Thoracic aorta (tissue), 2 donors: ENCODE data around the gene PSMB10. TPM values are rescaled to one million over a fixed set of nuclear protein-coding genes. Genes with fewer than 3 reads are reported as not detected.
"Not testable (repeated sequence)": the region's sequence is repeated elsewhere in the genome, so short reads cannot be mapped to it uniquely, and the experiment has no call there.

ENCODE experiments used
- ATAC-seq: fragments of 150-250 bp; one replicate; pipeline ENCODE4 v1.8.0; 2017; ENCODE audit warnings: low read depth; ENCODE audit not compliant: insufficient number of reproducible peaks, low FRiP score
- DNase-seq: peaks from one replicate; pipeline ENCODE4 v3.0.0-alpha.2; 2020; ENCODE audit warnings: low spot score
- H3K27ac ChIP-seq, 2 donors: fragments of 200-600 bp; sonication (generic); 1 replicate in 1 of 2; 2 replicates in 1 of 2; pipeline ENCODE4 v1.5.1; 2016; ENCODE audit warnings: mild to moderate bottlenecking in 2 of 2, moderate library complexity in 2 of 2
- H3K27me3 ChIP-seq: fragments of 200-600 bp; sonication (generic); replicated peaks from 2 replicates; pipeline ENCODE4 v1.6.0; 2016; ENCODE audit warnings: mild to moderate bottlenecking; ENCODE audit not compliant: insufficient read depth
- H3K36me3 ChIP-seq: fragments of 200-600 bp; sonication (generic); one replicate; pipeline ENCODE4 v1.5.1; 2016
- H3K4me1 ChIP-seq, 2 donors: fragments of 200-600 bp; sonication (generic); 1 replicate in 1 of 2; 2 replicates in 1 of 2; pipeline versions ENCODE4 v1.5.1 to v1.6.0; 2016; ENCODE audit warnings: low read depth in 2 of 2, mild to moderate bottlenecking in 1 of 2; ENCODE audit not compliant: control insufficient read depth in 1 of 2
- H3K4me3 ChIP-seq: fragments of 200-600 bp; sonication (generic); 2 replicates; pipeline ENCODE4 v1.5.1; 2016; ENCODE audit warnings: mild to moderate bottlenecking
- H3K9me3 ChIP-seq: fragments of 200-600 bp; sonication (generic); 2 replicates; pipeline ENCODE4 v1.5.1; 2016
- CTCF ChIP-seq: fragments of 200-600 bp; sonication (generic); IDR thresholded peaks from one replicate; pipeline ENCODE4 v1.5.1; 2019; ENCODE audit warnings: antibody characterized with exemption
- total RNA-seq, 2 donors: library from RNA; depleted of rRNA; stranded (reverse); fragments of >200 nt; gene quantifications; one replicate each; pipeline versions ENCODE4 v1.1.0 to v1.2.3, GENCODE V29; 2016

The PSMB10 gene
- total RNA-seq, 2 donors from 2014 or later = 19.8 to 52.7 TPM

- no peak for TF ChIP-seq CTCF
- no peak for ATAC-seq
- DNase-seq = no peak
- Histone ChIP-seq H3K4me1 (peaks cover 20 to 28% of the 10 kb centered on the region in 2 donors), H3K27me3 (no peaks in the 10 kb centered on the region), H3K27ac (no peak overlapping the region), H3K36me3 (peaks cover 38% of the 10 kb centered on the region), H3K9me3 (no peaks in the 10 kb centered on the region), H3K4me3 (no peak overlapping the region)
These were observed 3.9 kb upstream of the PSMB10 start for GRCh38 chr16:67940446-67941089.

- peaks cover 30% of the 10 kb centered on the region for H3K36me3 ChIP-seq
- H3K27me3 ChIP-seq = no peaks in the 10 kb centered on the region
- H3K4me3 ChIP-seq = no peak overlapping the region
- H3K9me3 ChIP-seq = no peaks in the 10 kb centered on the region
- no peak for ATAC-seq
- H3K27ac ChIP-seq = no peak overlapping the region
- TF ChIP-seq CTCF = no peak
- DNase-seq = no peak
- peaks cover 25 to 30% of the 10 kb centered on the region in 2 donors for H3K4me1 ChIP-seq
These were observed 3.1 kb upstream of the PSMB10 start for GRCh38 chr16:67939507-67940445.

GRCh38 chr16:67937713-67938112 lies 1.1 kb upstream of the PSMB10 start:
- not testable (repeated sequence) for H3K9me3 ChIP-seq, H3K27me3 ChIP-seq, H3K4me3 ChIP-seq, DNase-seq, ATAC-seq
- H3K4me1 ChIP-seq = peaks cover 17 to 21% of the 10 kb centered on the region in 2 donors
- peaks cover 25% of the 10 kb centered on the region for H3K36me3 ChIP-seq
- H3K27ac ChIP-seq = peak overlapping the region; percentile 87 to 89

GRCh38 chr16:67936880-67937605 lies 393 bp upstream of the PSMB10 start:
- peaks cover 17 to 21% of the 10 kb centered on the region in 2 donors for H3K4me1 ChIP-seq
- peaks cover 18% of the 10 kb centered on the region for H3K36me3 ChIP-seq
- peak overlapping the region; percentile 87 to 89 for H3K27ac ChIP-seq
- ATAC-seq (no peak), DNase-seq (no peak)
- no peak for TF ChIP-seq CTCF
- H3K9me3 ChIP-seq = no peaks in the 10 kb centered on the region
- peak overlapping the region; percentile 100 for H3K4me3 ChIP-seq
- H3K27me3 ChIP-seq = no peaks in the 10 kb centered on the region

- H3K36me3 ChIP-seq = peaks cover 12% of the 10 kb centered on the region
- peak; percentile 10 for TF ChIP-seq CTCF
- peak overlapping the region; percentile 100 for H3K4me3 ChIP-seq
- peak; percentile 81 for ATAC-seq
- peak overlapping the region; percentile 87 to 89 for H3K27ac ChIP-seq
- peak; percentile 85 for DNase-seq
- H3K9me3 ChIP-seq = no peaks in the 10 kb centered on the region
- peaks cover 17 to 21% of the 10 kb centered on the region in 2 donors for H3K4me1 ChIP-seq
- no peaks in the 10 kb centered on the region for H3K27me3 ChIP-seq
These were observed 1.1 kb downstream of the PSMB10 start for GRCh38 chr16:67935402-67936123.
